Measurements from ENCODE around the gene GPX8. TPM values are rescaled to one million over a fixed set of nuclear protein-coding genes. Genes with fewer than 3 reads are reported as not detected.

Gene GPX8
- total and polyA plus RNA-seq, 10 of the 15 experiments (the other 5 are each of a cell fraction or from before 2014, with no cell fraction given) = 0.11 TPM; not detected in 9

DNA sequence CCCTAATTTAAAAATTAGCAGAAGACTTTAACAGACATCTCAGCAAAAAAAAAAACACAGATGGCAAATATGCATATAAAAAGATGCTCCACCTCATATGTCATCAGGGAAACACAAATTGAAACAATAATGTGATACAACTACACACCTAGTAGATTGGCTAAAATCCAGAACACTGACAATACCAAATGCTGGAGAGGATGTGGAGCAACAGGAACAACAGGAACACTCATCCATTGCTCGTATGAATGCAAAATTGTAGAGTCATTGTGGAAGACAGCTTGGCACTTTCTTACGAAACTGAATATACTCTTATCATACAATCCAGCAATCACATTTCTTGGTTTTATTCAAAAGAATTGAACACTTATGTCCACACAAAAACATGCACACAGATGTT, 45.0 kb downstream of the GPX8 start:
- Histone ChIP-seq H3K27me3 (replicated peaks in 1 of 2; ENCODE audit: control insufficient read depth in 2 of 2, insufficient read depth in 2 of 2, low read length in 1 of 2) (no peaks in the 10 kb centered on the region), H3K9ac (ENCODE audit: control insufficient read depth, insufficient read depth, low read length) (no peak overlapping the region), H3K27ac (ENCODE audit: control insufficient read depth, insufficient read depth) (no peak overlapping the region), H3K79me2 (ENCODE audit: control insufficient read depth, insufficient read depth, low read length) (no peaks in the 10 kb centered on the region), H3K4me2 (ENCODE audit: control insufficient read depth, insufficient read depth) (no peak overlapping the region), H2AFZ (ENCODE audit: control insufficient read depth, low read depth, low read length) (no peak overlapping the region), H3K4me1 (ENCODE audit: control insufficient read depth, insufficient read depth, low read length) (no peaks in the 10 kb centered on the region), H3K36me3 (ENCODE audit: control insufficient read depth in 2 of 2, insufficient read depth in 2 of 2, low read length in 1 of 2) (no peaks in the 10 kb centered on the region), H3K4me3 (no peak overlapping the region), H4K20me1 (ENCODE audit: control insufficient read depth, insufficient read depth) (no peaks in the 10 kb centered on the region), H3K9me3 (replicated peaks; ENCODE audit: control insufficient read depth, insufficient read depth, low read length) (no peaks in the 10 kb centered on the region)
- no TSS peak for BruUV-seq (replicated peaks)
- TF ChIP-seq, protein P1, sequence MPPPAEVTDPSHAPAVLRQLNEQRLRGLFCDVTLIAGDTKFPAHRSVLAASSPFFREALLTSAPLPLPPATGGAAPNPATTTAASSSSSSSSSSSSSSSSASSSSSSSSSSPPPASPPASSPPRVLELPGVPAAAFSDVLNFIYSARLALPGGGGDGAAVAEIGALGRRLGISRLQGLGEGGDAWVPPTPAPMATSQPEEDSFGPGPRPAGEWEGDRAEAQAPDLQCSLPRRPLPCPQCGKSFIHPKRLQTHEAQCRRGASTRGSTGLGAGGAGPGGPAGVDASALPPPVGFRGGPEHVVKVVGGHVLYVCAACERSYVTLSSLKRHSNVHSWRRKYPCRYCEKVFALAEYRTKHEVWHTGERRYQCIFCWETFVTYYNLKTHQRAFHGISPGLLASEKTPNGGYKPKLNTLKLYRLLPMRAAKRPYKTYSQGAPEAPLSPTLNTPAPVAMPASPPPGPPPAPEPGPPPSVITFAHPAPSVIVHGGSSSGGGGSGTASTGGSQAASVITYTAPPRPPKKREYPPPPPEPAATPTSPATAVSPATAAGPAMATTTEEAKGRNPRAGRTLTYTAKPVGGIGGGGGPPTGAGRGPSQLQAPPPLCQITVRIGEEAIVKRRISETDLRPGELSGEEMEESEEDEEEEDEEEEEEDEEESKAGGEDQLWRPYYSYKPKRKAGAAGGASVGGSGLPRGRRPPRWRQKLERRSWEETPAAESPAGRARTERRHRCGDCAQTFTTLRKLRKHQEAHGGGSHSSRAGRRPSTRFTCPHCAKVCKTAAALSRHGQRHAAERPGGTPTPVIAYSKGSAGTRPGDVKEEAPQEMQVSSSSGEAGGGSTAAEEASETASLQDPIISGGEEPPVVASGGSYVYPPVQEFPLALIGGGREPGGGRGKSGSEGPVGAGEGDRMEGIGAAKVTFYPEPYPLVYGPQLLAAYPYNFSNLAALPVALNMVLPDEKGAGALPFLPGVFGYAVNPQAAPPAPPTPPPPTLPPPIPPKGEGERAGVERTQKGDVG (CRISPR knock-in tag; IDR thresholded peaks at IDR 0.05) = no peak
- TF ChIP-seq, protein P2, sequence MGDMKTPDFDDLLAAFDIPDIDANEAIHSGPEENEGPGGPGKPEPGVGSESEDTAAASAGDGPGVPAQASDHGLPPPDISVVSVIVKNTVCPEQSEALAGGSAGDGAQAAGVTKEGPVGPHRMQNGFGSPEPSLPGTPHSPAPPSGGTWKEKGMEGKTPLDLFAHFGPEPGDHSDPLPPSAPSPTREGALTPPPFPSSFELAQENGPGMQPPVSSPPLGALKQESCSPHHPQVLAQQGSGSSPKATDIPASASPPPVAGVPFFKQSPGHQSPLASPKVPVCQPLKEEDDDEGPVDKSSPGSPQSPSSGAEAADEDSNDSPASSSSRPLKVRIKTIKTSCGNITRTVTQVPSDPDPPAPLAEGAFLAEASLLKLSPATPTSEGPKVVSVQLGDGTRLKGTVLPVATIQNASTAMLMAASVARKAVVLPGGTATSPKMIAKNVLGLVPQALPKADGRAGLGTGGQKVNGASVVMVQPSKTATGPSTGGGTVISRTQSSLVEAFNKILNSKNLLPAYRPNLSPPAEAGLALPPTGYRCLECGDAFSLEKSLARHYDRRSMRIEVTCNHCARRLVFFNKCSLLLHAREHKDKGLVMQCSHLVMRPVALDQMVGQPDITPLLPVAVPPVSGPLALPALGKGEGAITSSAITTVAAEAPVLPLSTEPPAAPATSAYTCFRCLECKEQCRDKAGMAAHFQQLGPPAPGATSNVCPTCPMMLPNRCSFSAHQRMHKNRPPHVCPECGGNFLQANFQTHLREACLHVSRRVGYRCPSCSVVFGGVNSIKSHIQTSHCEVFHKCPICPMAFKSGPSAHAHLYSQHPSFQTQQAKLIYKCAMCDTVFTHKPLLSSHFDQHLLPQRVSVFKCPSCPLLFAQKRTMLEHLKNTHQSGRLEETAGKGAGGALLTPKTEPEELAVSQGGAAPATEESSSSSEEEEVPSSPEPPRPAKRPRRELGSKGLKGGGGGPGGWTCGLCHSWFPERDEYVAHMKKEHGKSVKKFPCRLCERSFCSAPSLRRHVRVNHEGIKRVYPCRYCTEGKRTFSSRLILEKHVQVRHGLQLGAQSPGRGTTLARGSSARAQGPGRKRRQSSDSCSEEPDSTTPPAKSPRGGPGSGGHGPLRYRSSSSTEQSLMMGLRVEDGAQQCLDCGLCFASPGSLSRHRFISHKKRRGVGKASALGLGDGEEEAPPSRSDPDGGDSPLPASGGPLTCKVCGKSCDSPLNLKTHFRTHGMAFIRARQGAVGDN (IDR thresholded peaks at IDR 0.05) = no peak
- TF ChIP-seq, protein P3, sequence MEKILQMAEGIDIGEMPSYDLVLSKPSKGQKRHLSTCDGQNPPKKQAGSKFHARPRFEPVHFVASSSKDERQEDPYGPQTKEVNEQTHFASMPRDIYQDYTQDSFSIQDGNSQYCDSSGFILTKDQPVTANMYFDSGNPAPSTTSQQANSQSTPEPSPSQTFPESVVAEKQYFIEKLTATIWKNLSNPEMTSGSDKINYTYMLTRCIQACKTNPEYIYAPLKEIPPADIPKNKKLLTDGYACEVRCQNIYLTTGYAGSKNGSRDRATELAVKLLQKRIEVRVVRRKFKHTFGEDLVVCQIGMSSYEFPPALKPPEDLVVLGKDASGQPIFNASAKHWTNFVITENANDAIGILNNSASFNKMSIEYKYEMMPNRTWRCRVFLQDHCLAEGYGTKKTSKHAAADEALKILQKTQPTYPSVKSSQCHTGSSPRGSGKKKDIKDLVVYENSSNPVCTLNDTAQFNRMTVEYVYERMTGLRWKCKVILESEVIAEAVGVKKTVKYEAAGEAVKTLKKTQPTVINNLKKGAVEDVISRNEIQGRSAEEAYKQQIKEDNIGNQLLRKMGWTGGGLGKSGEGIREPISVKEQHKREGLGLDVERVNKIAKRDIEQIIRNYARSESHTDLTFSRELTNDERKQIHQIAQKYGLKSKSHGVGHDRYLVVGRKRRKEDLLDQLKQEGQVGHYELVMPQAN (conservative IDR thresholded peaks at IDR 0.05) = no peak
- TF ChIP-seq POLR2AphosphoS5 (IDR thresholded peaks at IDR 0.05; ENCODE audit: low read length) (no peak), FOS (IDR thresholded peaks at IDR 0.05; ENCODE audit: borderline replicate concordance, extremely low read depth, insufficient read length) (no peak), TBL1XR1 (IDR thresholded peaks at IDR 0.05; ENCODE audit: low read depth, low read length) (no peak)
- TF ChIP-seq, protein P4, sequence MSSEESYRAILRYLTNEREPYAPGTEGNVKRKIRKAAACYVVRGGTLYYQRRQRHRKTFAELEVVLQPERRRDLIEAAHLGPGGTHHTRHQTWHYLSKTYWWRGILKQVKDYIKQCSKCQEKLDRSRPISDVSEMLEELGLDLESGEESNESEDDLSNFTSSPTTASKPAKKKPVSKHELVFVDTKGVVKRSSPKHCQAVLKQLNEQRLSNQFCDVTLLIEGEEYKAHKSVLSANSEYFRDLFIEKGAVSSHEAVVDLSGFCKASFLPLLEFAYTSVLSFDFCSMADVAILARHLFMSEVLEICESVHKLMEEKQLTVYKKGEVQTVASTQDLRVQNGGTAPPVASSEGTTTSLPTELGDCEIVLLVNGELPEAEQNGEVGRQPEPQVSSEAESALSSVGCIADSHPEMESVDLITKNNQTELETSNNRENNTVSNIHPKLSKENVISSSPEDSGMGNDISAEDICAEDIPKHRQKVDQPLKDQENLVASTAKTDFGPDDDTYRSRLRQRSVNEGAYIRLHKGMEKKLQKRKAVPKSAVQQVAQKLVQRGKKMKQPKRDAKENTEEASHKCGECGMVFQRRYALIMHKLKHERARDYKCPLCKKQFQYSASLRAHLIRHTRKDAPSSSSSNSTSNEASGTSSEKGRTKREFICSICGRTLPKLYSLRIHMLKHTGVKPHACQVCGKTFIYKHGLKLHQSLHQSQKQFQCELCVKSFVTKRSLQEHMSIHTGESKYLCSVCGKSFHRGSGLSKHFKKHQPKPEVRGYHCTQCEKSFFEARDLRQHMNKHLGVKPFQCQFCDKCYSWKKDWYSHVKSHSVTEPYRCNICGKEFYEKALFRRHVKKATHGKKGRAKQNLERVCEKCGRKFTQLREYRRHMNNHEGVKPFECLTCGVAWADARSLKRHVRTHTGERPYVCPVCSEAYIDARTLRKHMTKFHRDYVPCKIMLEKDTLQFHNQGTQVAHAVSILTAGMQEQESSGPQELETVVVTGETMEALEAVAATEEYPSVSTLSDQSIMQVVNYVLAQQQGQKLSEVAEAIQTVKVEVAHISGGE (CRISPR knock-in tag; IDR thresholded peaks at IDR 0.05) = no peak
- ChIA-PET SMC1A (ENCODE audit: uncharacterized antibody, unreplicated experiment) (no interaction called here), CTCF (no interaction called here), POLR2A (no interaction called here), RAD21 (ENCODE audit: unreplicated experiment) (no interaction called here)
- 32% methylated on average over 2 of the region's 2 CpGs for WGBS (ENCODE audit: insufficient coverage, insufficient replicate concordance, low lambda C conversion rate, missing lambda C conversion rate)
- ATAC-seq (no peak), FAIRE-seq (no peak), DNase-seq (ENCODE audit: low read depth, low spot score) (no peak)
- in situ Hi-C loops (cut with MboI) = no loop called here
- intact Hi-C loops (cut with micrococcal nuclease; ENCODE audit: unreplicated experiment) = no loop called here

Measured in GM12878 (cell line).